ENCODE measurements around the gene ARID3B. TPM values are rescaled to one million over a fixed set of nuclear protein-coding genes. Genes with fewer than 3 reads are reported as not detected.

ARID3B gene
- total RNA-seq, 2 experiments from 2014 or later, result 3.2 to 7.5 TPM

DNA sequence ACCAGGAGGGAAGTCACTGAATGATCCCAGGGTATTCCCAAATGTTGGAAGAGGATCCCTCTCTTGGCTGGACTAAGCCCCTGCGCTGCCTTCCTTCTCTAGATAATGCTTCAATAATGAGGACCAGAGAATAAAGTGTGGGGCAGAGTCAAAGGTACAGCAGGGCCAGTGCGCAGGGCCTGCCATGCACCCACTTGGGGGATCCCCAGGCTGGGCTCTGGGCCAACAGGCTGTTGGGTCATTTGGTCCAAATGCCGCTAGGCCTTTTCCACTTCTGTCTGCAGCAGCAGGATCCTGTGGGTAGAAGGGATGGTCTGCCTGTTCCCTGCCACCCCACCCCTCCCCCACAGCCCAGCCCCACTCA lies 68.9 kb downstream of the ARID3B start:
- intact Hi-C loops (cut with micrococcal nuclease; ENCODE audit: unreplicated experiment), result no loop called here
- no peak overlapping the region for H3K27ac ChIP-seq (ENCODE audit: low read depth, low read length, poor library complexity, severe bottlenecking)
- CTCF ChIA-PET (ENCODE audit: unreplicated experiment), result no interaction called here

GRCh38 chr15:74610302-74610951 lies 69.4 kb downstream of the ARID3B start:
- H2AFZ ChIP-seq (ENCODE audit: low read length), result no peak overlapping the region
- ChIA-PET CTCF (ENCODE audit: unreplicated experiment) (no interaction called here), POLR2A (no interaction called here)
- TF ChIP-seq, protein P1, sequence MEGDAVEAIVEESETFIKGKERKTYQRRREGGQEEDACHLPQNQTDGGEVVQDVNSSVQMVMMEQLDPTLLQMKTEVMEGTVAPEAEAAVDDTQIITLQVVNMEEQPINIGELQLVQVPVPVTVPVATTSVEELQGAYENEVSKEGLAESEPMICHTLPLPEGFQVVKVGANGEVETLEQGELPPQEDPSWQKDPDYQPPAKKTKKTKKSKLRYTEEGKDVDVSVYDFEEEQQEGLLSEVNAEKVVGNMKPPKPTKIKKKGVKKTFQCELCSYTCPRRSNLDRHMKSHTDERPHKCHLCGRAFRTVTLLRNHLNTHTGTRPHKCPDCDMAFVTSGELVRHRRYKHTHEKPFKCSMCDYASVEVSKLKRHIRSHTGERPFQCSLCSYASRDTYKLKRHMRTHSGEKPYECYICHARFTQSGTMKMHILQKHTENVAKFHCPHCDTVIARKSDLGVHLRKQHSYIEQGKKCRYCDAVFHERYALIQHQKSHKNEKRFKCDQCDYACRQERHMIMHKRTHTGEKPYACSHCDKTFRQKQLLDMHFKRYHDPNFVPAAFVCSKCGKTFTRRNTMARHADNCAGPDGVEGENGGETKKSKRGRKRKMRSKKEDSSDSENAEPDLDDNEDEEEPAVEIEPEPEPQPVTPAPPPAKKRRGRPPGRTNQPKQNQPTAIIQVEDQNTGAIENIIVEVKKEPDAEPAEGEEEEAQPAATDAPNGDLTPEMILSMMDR (conservative IDR thresholded peaks at IDR 0.05; ENCODE audit: low read length), result no peak
- no peak for TF ChIP-seq EZH2phosphoT487 (IDR thresholded peaks at IDR 0.05; ENCODE audit: borderline replicate concordance, low read depth, low read length)
- BruUV-seq (replicated peaks), result no TSS peak
- H3K36me3 ChIP-seq (ENCODE audit: insufficient read depth, low read length), result no peaks in the 10 kb centered on the region
- no peak overlapping the region for H3K4me3 ChIP-seq (ENCODE audit: low read depth, low read length, poor library complexity, severe bottlenecking)
- H3K4me2 ChIP-seq (ENCODE audit: low read length), result no peak overlapping the region
- intact Hi-C loops (cut with micrococcal nuclease; ENCODE audit: unreplicated experiment), result no loop called here
- H3K9me2 ChIP-seq (ENCODE audit: insufficient read depth, low read length), result no peaks in the 10 kb centered on the region
- H3K27ac ChIP-seq (ENCODE audit: low read depth, low read length, poor library complexity, severe bottlenecking), result no peak overlapping the region
- H3K4me1 ChIP-seq (ENCODE audit: insufficient read depth, low read length, poor library complexity, severe bottlenecking), result peaks cover 10% of the 10 kb centered on the region
- DNase-seq (ENCODE audit: low spot score), result no peak
- no peaks in the 10 kb centered on the region for H3K79me2 ChIP-seq (ENCODE audit: insufficient read depth, low read depth, low read length)
- H4K20me1 ChIP-seq (ENCODE audit: insufficient read depth, low read length), result no peaks in the 10 kb centered on the region
- no peaks in the 10 kb centered on the region for H3K9me3 ChIP-seq (ENCODE audit: low read length)

More for the DNA sequence above, 68.9 kb downstream of the ARID3B start:
- no peak overlapping the region for H3K4me3 ChIP-seq (ENCODE audit: low read depth, low read length, poor library complexity, severe bottlenecking)
- no TSS peak for BruUV-seq (replicated peaks)
- TF ChIP-seq, protein P1 (conservative IDR thresholded peaks at IDR 0.05; ENCODE audit: low read length), result no peak
- TF ChIP-seq EZH2phosphoT487 (IDR thresholded peaks at IDR 0.05; ENCODE audit: borderline replicate concordance, low read depth, low read length), result no peak
- POLR2A ChIA-PET, result no interaction called here
- no peaks in the 10 kb centered on the region for H3K9me2 ChIP-seq (ENCODE audit: insufficient read depth, low read length)
- H4K20me1 ChIP-seq (ENCODE audit: insufficient read depth, low read length), result no peaks in the 10 kb centered on the region
- DNase-seq (ENCODE audit: low spot score), result no peak
- no peaks in the 10 kb centered on the region for H3K36me3 ChIP-seq (ENCODE audit: insufficient read depth, low read length)
- H3K4me2 ChIP-seq (ENCODE audit: low read length), result no peak overlapping the region
- no peaks in the 10 kb centered on the region for H3K9me3 ChIP-seq (ENCODE audit: low read length)
- H3K4me1 ChIP-seq (ENCODE audit: insufficient read depth, low read length, poor library complexity, severe bottlenecking), result peaks cover 10% of the 10 kb centered on the region
- no peak overlapping the region for H2AFZ ChIP-seq (ENCODE audit: low read length)
- no peaks in the 10 kb centered on the region for H3K79me2 ChIP-seq (ENCODE audit: insufficient read depth, low read depth, low read length)

- Histone ChIP-seq H2AFZ (ENCODE audit: low read length) (no peak overlapping the region), H3K36me3 (ENCODE audit: insufficient read depth, low read length) (no peaks in the 10 kb centered on the region), H4K20me1 (ENCODE audit: insufficient read depth, low read length) (no peaks in the 10 kb centered on the region), H3K4me2 (ENCODE audit: low read length) (no peak overlapping the region), H3K79me2 (ENCODE audit: insufficient read depth, low read depth, low read length) (peaks cover 7% of the 10 kb centered on the region), H3K4me1 (ENCODE audit: insufficient read depth, low read length, poor library complexity, severe bottlenecking) (peaks cover 7% of the 10 kb centered on the region), H3K4me3 (ENCODE audit: low read depth, low read length, poor library complexity, severe bottlenecking) (no peak overlapping the region), H3K9me2 (ENCODE audit: insufficient read depth, low read length) (no peaks in the 10 kb centered on the region), H3K9me3 (ENCODE audit: low read length) (no peaks in the 10 kb centered on the region), H3K27ac (ENCODE audit: low read depth, low read length, poor library complexity, severe bottlenecking) (no peak overlapping the region)
- ChIA-PET CTCF (ENCODE audit: unreplicated experiment) (no interaction called here), POLR2A (no interaction called here)
- no peak for TF ChIP-seq EZH2phosphoT487 (IDR thresholded peaks at IDR 0.05; ENCODE audit: borderline replicate concordance, low read depth, low read length)
- TF ChIP-seq, protein P1 (conservative IDR thresholded peaks at IDR 0.05; ENCODE audit: low read length), result no peak
- BruUV-seq (replicated peaks), result no TSS peak
- DNase-seq (ENCODE audit: low spot score), result no peak
- intact Hi-C loops (cut with micrococcal nuclease; ENCODE audit: unreplicated experiment), result no loop called here
Observed at GRCh38 chr15:74611341-74611740, 70.3 kb downstream of the ARID3B start.
